A673 (cell line): ENCODE data around the gene SCIMP. TPM values are rescaled to one million over a fixed set of nuclear protein-coding genes. Genes with fewer than 3 reads are reported as not detected.
"Not testable (repeated sequence)": the region's sequence is repeated elsewhere in the genome, so short reads cannot be mapped to it uniquely, and the experiment has no call there.

ENCODE experiments used
- BruUV-seq: library from RNA; stranded (reverse); fragments of 400-500 nt; replicated peaks from 2 replicates; lab custom pipeline; 2021; lab: Mats Ljungman, UMichigan
- CTCF ChIA-PET: fragments of 300-600 bp; sonication (Branson Sonifier 250); formaldehyde crosslinking; loops from one replicate; lab custom pipeline; 2022; ENCODE audit warnings: antibody characterized with exemption; lab: Charles Lee
- POLR2A ChIA-PET: fragments of 300-600 bp; sonication (Branson Sonifier 250); formaldehyde crosslinking; loops from one replicate; lab custom pipeline; 2022; ENCODE audit warnings: antibody characterized with exemption; ENCODE audit not compliant: low non-redundant PET; lab: Charles Lee
- DNase-seq: peaks from one replicate; pipeline ENCODE4 v3.0.0-alpha.2; 2015; ENCODE audit warnings: low spot score
- H3K27ac ChIP-seq: fragments of 200-600 bp; sonication (generic); 2 replicates; pipeline ENCODE4 v1.5.1; 2016; ENCODE audit warnings: mixed run types, low read depth, mild to moderate bottlenecking, mixed read lengths, antibody characterized with exemption, low read length; ENCODE audit not compliant: poor library complexity, severe bottlenecking
- H3K27me3 ChIP-seq: fragments of 200-600 bp; sonication (generic); replicated peaks from 2 replicates; pipeline ENCODE4 v1.6.1; 2017; ENCODE audit warnings: mixed run types, low read depth, mild to moderate bottlenecking, mixed read lengths, antibody characterized with exemption, low read length; ENCODE audit not compliant: insufficient read depth, poor library complexity
- H3K36me3 ChIP-seq: fragments of 200-600 bp; sonication (generic); 2 replicates; pipeline ENCODE4 v1.6.1; 2016; ENCODE audit warnings: mixed run types, mild to moderate bottlenecking, mixed read lengths, antibody characterized with exemption, low read length; ENCODE audit not compliant: insufficient read depth, poor library complexity, severe bottlenecking
- H3K4me1 ChIP-seq: fragments of 200-600 bp; sonication (generic); 2 replicates; pipeline ENCODE4 v1.6.1; 2017; ENCODE audit warnings: mixed run types, mild to moderate bottlenecking, mixed read lengths, antibody characterized with exemption, low read length; ENCODE audit not compliant: insufficient read depth, poor library complexity, severe bottlenecking
- H3K4me3 ChIP-seq: fragments of 200-600 bp; sonication (generic); 2 replicates; pipeline ENCODE4 v1.5.1; 2016; ENCODE audit warnings: low read depth, mixed run types, mild to moderate bottlenecking, mixed read lengths, low read length; ENCODE audit not compliant: poor library complexity, severe bottlenecking
- H3K9me3 ChIP-seq: fragments of 200-600 bp; sonication (generic); 2 replicates; pipeline ENCODE4 v1.6.1; 2016; ENCODE audit warnings: mixed run types, low read depth, mild to moderate bottlenecking, mixed read lengths, antibody characterized with exemption, low read length; ENCODE audit not compliant: poor library complexity, severe bottlenecking
- CTCF ChIP-seq: fragments of 300-800, 200-600 bp; sonication (generic); conservative IDR thresholded peaks from 2 replicates; pipeline ENCODE4 v1.5.1; 2017; ENCODE audit warnings: low read depth, mild to moderate bottlenecking, antibody characterized with exemption, low read length, moderate library complexity, mixed read lengths
- EZH2 ChIP-seq: fragments of 200-600 bp; sonication (generic); IDR thresholded peaks from 2 replicates; pipeline ENCODE4 v1.6.1; 2017; ENCODE audit warnings: borderline replicate concordance, low read depth, mild to moderate bottlenecking, mixed read lengths, antibody characterized with exemption, low read length; ENCODE audit not compliant: poor library complexity, severe bottlenecking
- intact Hi-C: fragments of 100-400 bp; cut with micrococcal nuclease; formaldehyde crosslinking; loops from one replicate; pipeline ENCODE4 v1.10.0; 2022; ENCODE audit not compliant: unreplicated experiment
- total RNA-seq: library from RNA; stranded (reverse); gene quantifications from 2 replicates; pipeline ENCODE4 v1.2.3, GENCODE V29; 2021

Gene SCIMP
- total RNA-seq, 1 experiment from 2014 or later = not detected

GRCh38 chr17:5241861-5242671 is 7.4 kb upstream of the SCIMP start:
- ChIA-PET CTCF (interaction anchor here (0.6 kb wide), 1 partner anchor 821 kb away, joined by 3 read pairs; no protein-coding TSS in a partner anchor), POLR2A (no interaction called here)
- intact Hi-C loops = no loop called here
- Histone ChIP-seq H3K9me3 (no peaks in the 10 kb centered on the region), H3K36me3 (no peaks in the 10 kb centered on the region), H3K27ac (no peak overlapping the region), H3K4me1 (no peaks in the 10 kb centered on the region), H3K4me3 (no peak overlapping the region), H3K27me3 (no peaks in the 10 kb centered on the region)
- BruUV-seq = no TSS peak
- no peak for DNase-seq
- TF ChIP-seq CTCF (no peak), EZH2 (no peak)

- DNase-seq, H3K27ac ChIP-seq, BruUV-seq, CTCF ChIA-PET, H3K36me3 ChIP-seq, H3K9me3 ChIP-seq, intact Hi-C loops, H3K4me1 ChIP-seq, H3K4me3 ChIP-seq, POLR2A ChIA-PET, H3K27me3 ChIP-seq: not testable (repeated sequence)
Measured at GRCh38 chr17:5239769-5240168, 5.1 kb upstream of the SCIMP start.

GRCh38 chr17:5238333-5238732 is 3.7 kb upstream of the SCIMP start:
- no peak overlapping the region for H3K4me3 ChIP-seq
- BruUV-seq = no TSS peak
- no peaks in the 10 kb centered on the region for H3K4me1 ChIP-seq
- CTCF ChIA-PET = interaction anchor here (1.2 kb wide), 1 partner anchor 201 kb away, joined by 3 read pairs; the partner anchor contains the start of gene C1QBP
- H3K36me3 ChIP-seq = no peaks in the 10 kb centered on the region
- no peaks in the 10 kb centered on the region for H3K27me3 ChIP-seq
- DNase-seq = no peak
- no peak overlapping the region for H3K27ac ChIP-seq
- H3K9me3 ChIP-seq = no peaks in the 10 kb centered on the region
- POLR2A ChIA-PET = no interaction called here
- TF ChIP-seq CTCF = no peak
- no peak for TF ChIP-seq EZH2
- intact Hi-C loops = no loop called here
